Islet of Langerhans (tissue), 1 donor: ENCODE data around the gene PRDM16.

Experiments
- FAIRE-seq: peaks from one replicate; lab custom pipeline; 2011; peaks lifted over from hg19 to GRCh38; lab: Jason Lieb, UNC

Gene PRDM16

DNA sequence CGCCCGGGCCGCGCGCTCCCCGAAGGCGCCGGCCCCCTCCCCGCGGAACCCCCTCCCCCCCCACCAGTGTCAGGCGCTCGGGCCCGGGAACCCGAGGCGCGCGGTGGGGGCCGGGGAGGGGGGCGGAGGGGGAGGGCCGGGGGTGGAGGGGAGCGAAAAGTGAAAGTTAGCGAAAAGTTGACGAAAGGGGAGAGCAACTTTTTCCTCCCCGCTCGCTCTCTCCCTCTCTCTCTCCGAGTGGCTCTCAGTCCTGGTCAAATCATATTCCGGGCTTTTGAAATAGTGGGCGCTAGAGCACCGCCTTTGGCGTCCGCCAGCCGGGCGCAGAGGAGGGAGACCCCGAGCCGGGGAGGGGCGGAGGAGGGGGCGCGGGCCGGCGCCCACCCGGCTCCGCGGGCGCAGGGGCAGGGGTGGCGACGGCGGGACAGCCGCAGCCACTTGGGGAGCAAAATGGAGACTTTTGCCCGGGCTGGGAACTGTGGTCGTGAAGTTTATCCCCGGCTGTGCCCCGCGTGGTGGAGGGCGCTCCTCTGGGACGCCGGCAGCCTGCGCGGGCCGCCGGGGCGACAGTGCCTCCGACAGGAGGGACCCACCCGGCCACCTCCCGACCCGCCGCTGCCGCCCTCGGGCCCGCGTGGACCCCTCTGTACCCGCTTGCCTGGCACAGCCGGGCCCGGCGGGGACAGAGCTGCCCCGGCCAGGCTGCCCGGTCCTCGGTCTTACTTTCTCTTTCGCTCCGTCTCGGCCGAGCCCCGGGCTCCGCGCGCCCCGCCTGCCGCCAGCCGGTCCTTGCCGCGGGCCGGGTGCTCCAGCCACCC is 697 bp downstream of the PRDM16 start:
- FAIRE-seq = no peak

DNA sequence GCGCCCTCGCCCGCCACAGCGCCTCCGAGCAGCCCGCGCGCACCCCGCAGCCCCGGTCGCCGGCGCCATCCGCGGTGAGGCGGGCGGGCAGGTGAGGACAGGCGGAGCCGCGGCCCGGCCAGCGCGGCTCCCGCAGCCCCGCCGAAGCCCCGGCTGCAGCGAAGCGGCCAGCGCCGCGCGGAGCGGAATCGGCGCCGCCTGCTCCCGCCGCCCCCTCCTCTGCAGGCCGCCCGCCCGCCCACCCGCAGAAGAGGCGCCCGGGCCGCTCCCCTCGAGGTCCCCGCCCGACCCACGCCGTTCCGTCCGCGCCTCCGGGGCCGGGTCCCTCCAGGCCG is 1.3 kb downstream of the PRDM16 start:
- no peak for FAIRE-seq

GRCh38 chr1:3070644-3071564 is 1.9 kb downstream of the PRDM16 start:
- FAIRE-seq = no peak

- FAIRE-seq = no peak
Observed at GRCh38 chr1:3071565-3072390, 2.8 kb downstream of the PRDM16 start.

DNA sequence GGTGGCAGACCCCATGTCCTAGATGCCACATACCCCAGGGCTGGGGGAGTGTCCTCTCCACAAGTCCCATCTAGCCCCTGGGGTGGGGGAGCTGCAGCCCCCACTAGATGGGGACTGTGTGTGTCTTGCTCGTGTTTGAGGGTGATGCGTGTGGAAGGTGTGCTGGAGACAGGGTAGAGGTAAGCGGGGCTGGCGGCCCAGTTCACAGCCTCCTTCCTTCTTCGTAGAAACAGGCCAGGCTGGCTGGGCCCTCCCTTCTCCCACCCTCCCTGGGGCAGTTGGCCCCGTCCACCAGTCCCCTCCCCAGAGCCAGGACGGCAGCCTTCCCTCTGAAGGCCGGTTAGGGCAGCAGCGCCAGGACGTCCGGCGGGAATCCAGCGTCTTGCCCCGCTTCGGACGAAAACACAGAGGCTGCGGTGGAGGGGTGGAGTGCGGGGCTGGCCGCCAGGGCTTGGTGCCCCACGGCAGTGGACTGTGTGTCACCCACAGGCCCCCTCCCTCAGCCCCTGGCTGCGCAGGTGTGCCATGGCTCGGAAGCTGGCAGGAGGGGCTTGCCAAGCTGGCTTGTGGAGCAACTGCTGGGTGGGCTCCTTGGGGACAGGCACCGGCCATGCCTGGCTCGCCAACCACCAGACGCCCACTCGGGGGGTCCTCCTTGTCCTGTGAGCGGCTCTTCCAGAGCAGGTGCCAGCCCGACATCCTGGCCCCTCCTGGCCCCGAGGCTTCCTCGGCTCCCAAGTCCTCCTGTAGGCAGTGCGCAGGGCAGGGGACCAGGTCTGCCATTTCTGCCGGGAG is 3.6 kb downstream of the PRDM16 start:
- FAIRE-seq = no peak

DNA sequence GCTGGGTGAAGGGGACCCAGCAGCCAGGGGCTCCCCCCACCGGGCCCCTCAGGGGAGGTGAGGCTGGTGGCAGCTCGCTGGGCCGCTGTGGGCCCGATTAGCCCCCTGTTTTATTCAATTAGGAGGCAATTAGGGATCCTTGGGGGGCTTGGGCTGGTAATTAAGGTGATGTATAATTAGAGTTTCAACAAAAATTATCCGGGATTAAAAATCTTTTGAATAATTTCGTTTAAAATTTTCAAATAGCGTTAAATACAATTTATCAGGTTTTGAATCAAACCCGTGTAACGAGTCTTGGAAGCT is 4.1 kb downstream of the PRDM16 start:
- FAIRE-seq = no peak

GRCh38 chr1:3073489-3074296 is 4.7 kb downstream of the PRDM16 start:
- FAIRE-seq = no peak

DNA sequence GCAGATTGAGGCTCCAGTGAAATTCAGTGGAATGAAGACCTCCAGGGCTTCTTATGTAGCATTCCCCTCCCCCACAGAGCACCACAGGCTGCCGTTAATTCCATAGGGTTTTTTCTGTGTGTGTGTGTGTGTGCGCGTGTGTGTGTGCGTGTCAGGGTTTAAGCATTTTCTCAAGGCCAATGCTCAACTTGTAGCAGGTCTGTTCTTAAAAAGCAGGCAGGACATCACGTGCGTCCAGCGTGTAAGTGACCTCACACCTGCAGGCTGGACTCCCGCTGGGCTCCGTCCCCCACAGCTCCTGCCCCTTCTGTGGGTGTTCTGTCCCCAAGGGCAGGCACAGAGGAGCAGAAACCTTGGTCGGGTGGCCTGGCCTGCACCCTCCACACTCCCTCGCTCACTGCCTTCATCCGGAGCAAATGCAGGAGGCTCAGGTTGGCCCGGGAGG is 5.3 kb downstream of the PRDM16 start:
- FAIRE-seq = no peak

- no peak for FAIRE-seq
Observed at GRCh38 chr1:3074800-3075199, 5.8 kb downstream of the PRDM16 start.

GRCh38 chr1:3075666-3076362 is 6.8 kb downstream of the PRDM16 start:
- FAIRE-seq = no peak

GRCh38 chr1:3076363-3076740 is 7.3 kb downstream of the PRDM16 start:
- no peak for FAIRE-seq

- FAIRE-seq = no peak
Observed at GRCh38 chr1:3077081-3077480, 8.1 kb downstream of the PRDM16 start.

GRCh38 chr1:3077561-3077960 is 8.6 kb downstream of the PRDM16 start:
- no peak for FAIRE-seq

DNA sequence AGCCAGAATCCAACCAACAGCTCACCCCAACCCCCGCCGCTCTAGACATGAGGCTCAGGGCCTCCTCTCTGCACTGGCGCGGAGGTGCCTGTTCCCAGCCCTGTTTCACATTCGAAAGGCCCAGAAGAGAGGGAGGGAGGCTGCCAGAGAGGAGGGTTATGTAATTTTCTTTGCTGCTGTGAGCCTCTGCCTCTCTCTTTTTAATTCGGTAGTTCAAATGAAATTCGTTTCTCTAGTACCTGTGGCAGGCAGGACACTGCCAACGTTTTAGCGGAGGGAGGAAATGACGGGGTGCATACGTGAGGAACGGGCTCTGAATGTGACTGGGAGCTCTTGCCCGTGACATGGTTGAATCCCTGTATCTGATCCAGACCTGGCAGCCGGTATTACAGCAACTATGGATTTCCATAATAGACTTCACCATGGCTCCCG is 9.4 kb downstream of the PRDM16 start:
- FAIRE-seq = no peak

GRCh38 chr1:3078871-3079270 is 9.9 kb downstream of the PRDM16 start:
- FAIRE-seq = no peak

DNA sequence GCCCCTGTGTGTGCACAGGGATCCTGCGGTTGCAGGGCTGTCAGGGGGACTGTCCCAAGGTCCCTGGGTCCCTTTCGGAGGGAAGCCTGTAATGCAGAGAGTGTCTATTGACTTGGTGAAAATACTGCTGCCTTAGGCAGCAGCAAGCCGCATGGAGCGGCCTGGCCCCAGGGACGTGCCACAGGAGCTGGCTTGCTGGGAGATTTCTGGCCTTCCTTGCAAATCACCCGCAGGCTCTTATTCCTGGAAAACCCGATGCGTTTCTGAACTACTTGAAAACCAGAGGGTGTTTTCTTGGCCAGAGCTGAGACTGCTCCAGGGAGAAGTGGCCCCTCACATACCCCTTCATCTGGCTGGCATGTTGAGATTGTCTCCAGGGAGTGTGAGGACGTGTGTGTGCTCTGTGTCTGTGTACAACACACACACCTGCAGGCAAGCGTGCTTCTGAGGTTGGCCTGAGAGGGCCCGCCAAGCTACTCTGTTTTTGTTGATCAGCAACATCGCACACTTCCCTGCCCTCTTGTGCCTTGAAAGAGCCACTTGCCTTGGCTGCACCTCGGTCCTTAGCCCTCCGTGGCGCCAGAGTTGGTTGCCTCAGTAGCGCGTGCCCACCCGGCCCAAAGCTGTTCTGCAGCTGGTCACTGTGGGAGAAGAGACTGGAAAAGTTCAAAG is 10.5 kb downstream of the PRDM16 start:
- FAIRE-seq = no peak

DNA sequence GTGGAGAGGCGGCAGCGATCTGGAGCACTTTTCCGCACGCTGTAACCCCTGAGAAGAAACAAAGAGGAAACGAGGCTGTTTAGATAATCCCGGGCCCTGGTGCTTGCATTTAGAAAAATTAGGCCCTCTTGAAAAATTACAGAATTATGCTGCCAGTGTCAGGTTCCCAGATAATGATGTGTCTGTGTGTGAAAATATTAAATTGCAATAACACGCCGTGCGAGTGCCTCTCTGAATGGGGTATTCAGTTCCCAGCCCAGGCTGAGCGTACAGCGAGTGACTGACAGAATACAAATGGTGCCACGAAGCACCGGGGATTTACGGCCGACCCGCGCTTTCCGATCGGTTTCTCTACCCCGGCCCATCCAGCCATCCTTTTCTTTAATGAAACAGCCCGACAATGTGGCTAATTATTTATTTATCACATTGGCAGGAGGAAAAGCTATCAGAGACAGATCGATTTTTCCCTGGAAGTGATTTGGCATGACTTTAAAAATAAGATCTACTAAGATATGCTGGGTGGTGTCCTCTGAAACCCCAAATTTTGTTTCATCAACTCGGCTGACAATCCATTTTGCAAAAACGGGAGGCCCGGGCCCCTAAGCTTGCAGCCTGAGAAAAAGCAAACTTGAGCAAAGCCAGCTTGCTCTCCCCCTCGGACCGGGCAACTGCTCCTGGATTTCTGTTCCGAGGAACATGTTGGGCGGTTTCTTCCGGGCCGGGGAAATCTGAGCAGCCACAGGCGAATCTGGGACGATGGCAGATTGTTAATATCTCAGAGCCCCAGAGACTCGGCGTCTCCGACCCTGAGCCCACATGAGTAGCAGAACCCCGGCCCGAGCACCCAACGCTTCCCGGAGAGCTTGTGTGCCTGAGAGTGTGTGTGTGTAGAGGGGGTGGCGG is 11.3 kb downstream of the PRDM16 start:
- FAIRE-seq = no peak

- no peak for FAIRE-seq
Observed at GRCh38 chr1:3081171-3081683, 12.2 kb downstream of the PRDM16 start.

GRCh38 chr1:3082051-3082450 is 13.0 kb downstream of the PRDM16 start:
- FAIRE-seq = no peak
